CD4-positive, alpha-beta T cell treated with Interleukin-17A for 1 hour (primary cell): ENCODE results near the gene ZBTB16.

Experiments
- DNase-seq: peaks from one replicate; pipeline ENCODE4 v3.0.0-alpha.2; 2020

ZBTB16 gene

GRCh38 chr11:114171257-114172054 is 111.9 kb downstream of the ZBTB16 start:
- DNase-seq: no peak

- no peak for DNase-seq
Observed at GRCh38 chr11:114172055-114172861, 112.7 kb downstream of the ZBTB16 start.

- peak; percentile 19 for DNase-seq
Observed at GRCh38 chr11:114172871-114173444, 113.4 kb downstream of the ZBTB16 start.

GRCh38 chr11:114173843-114174242 is 114.3 kb downstream of the ZBTB16 start:
- no peak for DNase-seq

GRCh38 chr11:114174712-114175495 is 115.4 kb downstream of the ZBTB16 start:
- no peak for DNase-seq

GRCh38 chr11:114175706-114176105 is 116.2 kb downstream of the ZBTB16 start:
- no peak for DNase-seq

GRCh38 chr11:114176321-114176720 is 116.8 kb downstream of the ZBTB16 start:
- DNase-seq: no peak

- no peak for DNase-seq
Observed at GRCh38 chr11:114178656-114179055, 119.1 kb downstream of the ZBTB16 start.

- no peak for DNase-seq
Observed at GRCh38 chr11:114179234-114179941, 119.9 kb downstream of the ZBTB16 start.

- peak; percentile 35 for DNase-seq
Observed at GRCh38 chr11:114180301-114181055, 121.0 kb downstream of the ZBTB16 start.

GRCh38 chr11:114181195-114181594 is 121.7 kb downstream of the ZBTB16 start:
- no peak for DNase-seq

- DNase-seq: no peak
Observed at GRCh38 chr11:114181752-114182151, 122.2 kb downstream of the ZBTB16 start.

- no peak for DNase-seq
Observed at GRCh38 chr11:114182471-114183043, 123.0 kb downstream of the ZBTB16 start.

GRCh38 chr11:114183044-114183511 is 123.6 kb downstream of the ZBTB16 start:
- DNase-seq: peak; percentile 83

GRCh38 chr11:114185436-114185835 is 125.9 kb downstream of the ZBTB16 start:
- peak; percentile 21 for DNase-seq

- DNase-seq: no peak
Observed at GRCh38 chr11:114187173-114187572, 127.7 kb downstream of the ZBTB16 start.

- DNase-seq: no peak
Observed at GRCh38 chr11:114188851-114189570, 129.5 kb downstream of the ZBTB16 start.

GRCh38 chr11:114190630-114191029 is 131.1 kb downstream of the ZBTB16 start:
- DNase-seq: no peak

- no peak for DNase-seq
Observed at GRCh38 chr11:114191893-114192292, 132.4 kb downstream of the ZBTB16 start.

GRCh38 chr11:114192841-114193389 is 133.4 kb downstream of the ZBTB16 start:
- peak; percentile 31 for DNase-seq
